NCI-H524 treated with DMSO at 0.1 percent for 48 hours (cell line): Measurements from ENCODE around the gene WDR45B.
"Not testable (repeated sequence)": the region's sequence is repeated elsewhere in the genome, so short reads cannot be mapped to it uniquely, and the experiment has no call there.

Experiments
- DNase-seq: peaks from one replicate; lab custom pipeline; 2025; lab: John Stamatoyannopoulos, UW

The WDR45B gene

GRCh38 chr17:82599674-82600661, 48.3 kb downstream of the WDR45B start:
- no peak for DNase-seq

GRCh38 chr17:82598256-82599119, 49.8 kb downstream of the WDR45B start:
- no peak for DNase-seq

- no peak for DNase-seq
Observed at GRCh38 chr17:82596837-82597672, 51.2 kb downstream of the WDR45B start.

GRCh38 chr17:82596296-82596695, 51.9 kb downstream of the WDR45B start:
- no peak for DNase-seq

GRCh38 chr17:82595893-82596292, 52.4 kb downstream of the WDR45B start:
- DNase-seq = no peak

- no peak for DNase-seq
Observed at GRCh38 chr17:82594571-82594970, 53.7 kb downstream of the WDR45B start.

- no peak for DNase-seq
Observed at GRCh38 chr17:82593590-82594087, 54.6 kb downstream of the WDR45B start.

- no peak for DNase-seq
Observed at GRCh38 chr17:82592767-82593589, 55.3 kb downstream of the WDR45B start.

- no peak for DNase-seq
Observed at GRCh38 chr17:82592289-82592766, 55.9 kb downstream of the WDR45B start.

GRCh38 chr17:82590881-82591539, 57.2 kb downstream of the WDR45B start:
- no peak for DNase-seq

- no peak for DNase-seq
Observed at GRCh38 chr17:82590216-82590615, 58.0 kb downstream of the WDR45B start.

- DNase-seq = no peak
Observed at GRCh38 chr17:82589851-82590180, 58.4 kb downstream of the WDR45B start.

- no peak for DNase-seq
Observed at GRCh38 chr17:82588266-82589175, 59.7 kb downstream of the WDR45B start.

- DNase-seq = no peak
Observed at GRCh38 chr17:82587234-82588086, 60.8 kb downstream of the WDR45B start.

GRCh38 chr17:82586576-82587233, 61.5 kb downstream of the WDR45B start:
- no peak for DNase-seq

- not testable (repeated sequence) for DNase-seq
Observed at GRCh38 chr17:82585935-82586575, 62.2 kb downstream of the WDR45B start.

- DNase-seq = no peak
Observed at GRCh38 chr17:82583720-82584234, 64.5 kb downstream of the WDR45B start.
